WTC11 (cell line): ENCODE measurements around the gene SAPCD2. TPM values are rescaled to one million over a fixed set of nuclear protein-coding genes. Genes with fewer than 3 reads are reported as not detected.

Experiments used
- ATAC-seq: fragments of 200-7000 bp; cut with Tn5 transposase; 2 replicates; pipeline ENCODE4 v1.10.0; 2021; ENCODE audit warnings: mild to moderate bottlenecking, moderate library complexity
- CTCF ChIA-PET: fragments of 300-600 bp; sonication (Branson Sonifier 250); formaldehyde crosslinking; loops from one replicate; lab custom pipeline; 2021; ENCODE audit warnings: antibody characterized with exemption; lab: Charles Lee
- POLR2A ChIA-PET: fragments of 350-600 bp; sonication (Branson Sonifier 250); formaldehyde crosslinking; loops from one replicate; lab custom pipeline; 2021; ENCODE audit warnings: antibody characterized with exemption; lab: Charles Lee
- DNase-seq: peaks from one replicate; pipeline ENCODE4 v3.0.0; 2021; ENCODE audit warnings: low spot score
- H3K27ac Mint-ChIP-seq: 2 replicates; pipeline ENCODE4 v1.8.0; 2021; ENCODE audit warnings: mixed read lengths
- H3K27me3 Mint-ChIP-seq: 2 replicates; pipeline ENCODE4 v1.8.0; 2021; ENCODE audit warnings: low read depth, mild to moderate bottlenecking, moderate library complexity, mixed read lengths
- H3K36me3 Mint-ChIP-seq: 2 replicates; pipeline ENCODE4 v1.8.0; 2021; ENCODE audit warnings: mixed read lengths
- H3K4me1 Mint-ChIP-seq: 2 replicates; pipeline ENCODE4 v1.8.0; 2022; ENCODE audit warnings: mixed read lengths
- H3K4me3 Mint-ChIP-seq: 2 replicates; pipeline ENCODE4 v1.8.0; 2021; ENCODE audit warnings: mild to moderate bottlenecking, moderate library complexity, mixed read lengths
- H3K9me3 Mint-ChIP-seq: 2 replicates; pipeline ENCODE4 v1.8.0; 2021; ENCODE audit warnings: mixed read lengths
- CBFB ChIP-seq: sonication (generic); formaldehyde crosslinking; IDR thresholded peaks from 2 replicates; pipeline ENCODE4 v1.8.1; 2022; ENCODE audit warnings: mild to moderate bottlenecking, low read depth, missing genetic modification reagents
- FOXK1 ChIP-seq: sonication (generic); formaldehyde crosslinking; IDR thresholded peaks from 2 replicates; pipeline ENCODE4 v1.8.0; 2022; ENCODE audit warnings: mild to moderate bottlenecking, moderate library complexity, missing genetic modification reagents
- FOXP1 ChIP-seq: sonication (generic); formaldehyde crosslinking; IDR thresholded peaks from 2 replicates; pipeline ENCODE4 v1.8.0; 2022; ENCODE audit warnings: missing genetic modification reagents, mild to moderate bottlenecking, moderate library complexity, borderline replicate concordance
- GRHL2 ChIP-seq: fragments of 250-450 bp; sonication (Bioruptor Pico); IDR thresholded peaks from 2 replicates; pipeline ENCODE4 v1.8.0; 2022; ENCODE audit warnings: mild to moderate bottlenecking, moderate library complexity; ENCODE audit not compliant: insufficient replicate concordance, severe bottlenecking
- KAT7 ChIP-seq: sonication (generic); formaldehyde crosslinking; IDR thresholded peaks from 2 replicates; pipeline ENCODE4 v1.8.1; 2023; ENCODE audit warnings: missing genetic modification reagents, mild to moderate bottlenecking, borderline replicate concordance
- NFE2L1 ChIP-seq: sonication (generic); formaldehyde crosslinking; IDR thresholded peaks from 2 replicates; pipeline ENCODE4 v1.8.1; 2023; ENCODE audit warnings: missing genetic modification reagents
- NFYB ChIP-seq: sonication (generic); formaldehyde crosslinking; conservative IDR thresholded peaks from 2 replicates; pipeline ENCODE4 v1.8.0; 2022; ENCODE audit warnings: low read depth, missing genetic modification reagents
- RORB ChIP-seq: fragments of 250-450 bp; sonication (Bioruptor Pico); IDR thresholded peaks from 2 replicates; pipeline ENCODE4 v1.9.0; 2021; ENCODE audit warnings: mild to moderate bottlenecking
- SP1 ChIP-seq: sonication (generic); formaldehyde crosslinking; conservative IDR thresholded peaks from 2 replicates; pipeline ENCODE4 v1.8.1; 2022; ENCODE audit warnings: missing genetic modification reagents
- ZNF138 ChIP-seq: sonication (generic); formaldehyde crosslinking; conservative IDR thresholded peaks from 2 replicates; pipeline ENCODE4 v1.8.1; 2022; ENCODE audit warnings: mild to moderate bottlenecking, moderate library complexity, missing genetic modification reagents
- ZNF396 ChIP-seq: fragments of 250-450 bp; sonication (Bioruptor Pico); IDR thresholded peaks from 2 replicates; pipeline ENCODE4 v1.8.0; 2021; ENCODE audit warnings: mild to moderate bottlenecking, moderate library complexity, borderline replicate concordance
- total RNA-seq: library from RNA; stranded (reverse); gene quantifications from 3 replicates; pipeline ENCODE4 v1.2.3, GENCODE V29; 2021
- TF ChIP-seq, protein P1 (sequence below): sonication (generic); formaldehyde crosslinking; IDR thresholded peaks from 2 replicates; pipeline ENCODE4 v1.8.1; 2022; ENCODE audit warnings: low read depth, mild to moderate bottlenecking, moderate library complexity, missing genetic modification reagents, borderline replicate concordance
- TF ChIP-seq, protein P2 (sequence below): sonication (generic); formaldehyde crosslinking; IDR thresholded peaks from 2 replicates; pipeline ENCODE4 v1.8.1; 2022; ENCODE audit warnings: mild to moderate bottlenecking, missing genetic modification reagents, moderate library complexity, borderline replicate concordance
- TF ChIP-seq, protein P3 (sequence below): fragments of 200-600 bp; IDR thresholded peaks from 2 replicates; pipeline ENCODE4 v1.8.0; 2022; ENCODE audit warnings: antibody characterized with exemption
- TF ChIP-seq, protein P4 (sequence below): sonication (generic); formaldehyde crosslinking; IDR thresholded peaks from 2 replicates; pipeline ENCODE4 v1.8.0; 2022; ENCODE audit warnings: missing genetic modification reagents
- TF ChIP-seq, protein P5 (sequence below): fragments of 250-450 bp; sonication (Bioruptor Pico); IDR thresholded peaks from 2 replicates; pipeline ENCODE4 v1.9.0; 2021; ENCODE audit warnings: mild to moderate bottlenecking
- TF ChIP-seq, protein P6 (sequence below): sonication (generic); formaldehyde crosslinking; IDR thresholded peaks from 2 replicates; pipeline ENCODE4 v1.8.1; 2023; ENCODE audit warnings: mild to moderate bottlenecking, missing genetic modification reagents, moderate library complexity

Gene SAPCD2
- total RNA-seq, 1 experiment from 2014 or later, result 67.0 TPM

DNA sequence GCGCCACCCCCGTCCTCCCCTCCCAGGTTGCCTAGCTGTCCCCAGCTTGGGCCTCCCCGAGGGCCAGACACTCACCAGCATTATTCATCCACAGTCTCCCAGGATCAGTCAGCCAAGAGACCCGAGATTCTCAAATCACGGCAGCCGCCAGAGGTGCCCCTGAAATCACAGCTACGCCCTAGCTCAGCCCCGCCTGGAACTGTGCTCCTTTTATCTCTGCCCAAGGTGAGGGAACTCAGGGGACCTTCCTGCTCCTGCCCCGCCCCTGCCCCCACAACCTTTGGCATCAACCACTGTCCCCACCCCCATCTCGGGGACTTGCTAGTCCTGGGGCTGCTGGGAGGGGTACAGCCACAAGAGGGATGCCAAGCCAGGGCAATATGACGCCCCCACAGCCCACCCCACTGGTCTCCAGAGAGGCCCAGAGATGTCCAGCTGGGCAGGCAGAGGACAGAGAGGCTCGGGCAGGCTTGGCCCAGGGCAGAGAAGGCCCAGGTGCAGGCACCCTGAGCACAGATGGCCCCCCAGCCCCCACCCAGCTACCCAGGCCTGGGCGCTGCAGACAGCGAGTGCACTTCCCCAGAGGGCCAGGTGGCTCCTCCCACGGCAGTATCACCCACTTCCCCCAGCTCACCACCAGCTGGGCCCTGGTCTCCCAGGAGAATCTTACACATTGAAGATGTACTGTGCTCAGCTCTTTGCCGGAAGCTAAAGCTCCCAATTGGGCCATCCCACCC is 38.3 kb downstream of the SAPCD2 start, which contains the start of gene FUT7:
FUT7 (minus strand) TSS at position 185 of the 737 bp plus-strand sequence; CDS start at position 88, 97 bp downstream.
- Mint-ChIP-seq H3K27ac (no peak within 1 kb of the TSS), H3K4me1 (0 out of 2 replicates have a peak, but pooled peaks cover 2% of the 10 kb centered on the region), H3K27me3 (peaks cover 15% of the 10 kb centered on the region), H3K9me3 (no peaks in the 10 kb centered on the region), H3K4me3 (no peak within 1 kb of the TSS), H3K36me3 (no peaks in the 10 kb centered on the region)
- ChIA-PET CTCF (interaction anchor here (0.5 to 4.1 kb wide), 6 partner anchors 11 to 269 kb away, joined by 4 to 38 read pairs (median 6); partner anchors contain the start of gene NPDC1), POLR2A (interaction anchor here (0.6 to 0.7 kb wide), 2 partner anchors 9 to 39 kb away, joined by 3 read pairs; no protein-coding TSS in a partner anchor)
- no peak for TF ChIP-seq ZNF138 (CRISPR knock-in tag)
- no peak for TF ChIP-seq FOXK1
- TF ChIP-seq CBFB (CRISPR knock-in tag), result no peak
- TF ChIP-seq FOXP1 (CRISPR knock-in tag), result no peak
- TF ChIP-seq, protein P1, sequence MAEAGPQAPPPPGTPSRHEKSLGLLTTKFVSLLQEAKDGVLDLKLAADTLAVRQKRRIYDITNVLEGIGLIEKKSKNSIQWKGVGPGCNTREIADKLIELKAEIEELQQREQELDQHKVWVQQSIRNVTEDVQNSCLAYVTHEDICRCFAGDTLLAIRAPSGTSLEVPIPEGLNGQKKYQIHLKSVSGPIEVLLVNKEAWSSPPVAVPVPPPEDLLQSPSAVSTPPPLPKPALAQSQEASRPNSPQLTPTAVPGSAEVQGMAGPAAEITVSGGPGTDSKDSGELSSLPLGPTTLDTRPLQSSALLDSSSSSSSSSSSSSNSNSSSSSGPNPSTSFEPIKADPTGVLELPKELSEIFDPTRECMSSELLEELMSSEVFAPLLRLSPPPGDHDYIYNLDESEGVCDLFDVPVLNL, result no peak
- no peak for TF ChIP-seq NFYB
- no peak for TF ChIP-seq KAT7 (CRISPR knock-in tag)
- TF ChIP-seq, protein P2, sequence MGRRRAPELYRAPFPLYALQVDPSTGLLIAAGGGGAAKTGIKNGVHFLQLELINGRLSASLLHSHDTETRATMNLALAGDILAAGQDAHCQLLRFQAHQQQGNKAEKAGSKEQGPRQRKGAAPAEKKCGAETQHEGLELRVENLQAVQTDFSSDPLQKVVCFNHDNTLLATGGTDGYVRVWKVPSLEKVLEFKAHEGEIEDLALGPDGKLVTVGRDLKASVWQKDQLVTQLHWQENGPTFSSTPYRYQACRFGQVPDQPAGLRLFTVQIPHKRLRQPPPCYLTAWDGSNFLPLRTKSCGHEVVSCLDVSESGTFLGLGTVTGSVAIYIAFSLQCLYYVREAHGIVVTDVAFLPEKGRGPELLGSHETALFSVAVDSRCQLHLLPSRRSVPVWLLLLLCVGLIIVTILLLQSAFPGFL (CRISPR knock-in tag), result no peak
- TF ChIP-seq, protein P3, sequence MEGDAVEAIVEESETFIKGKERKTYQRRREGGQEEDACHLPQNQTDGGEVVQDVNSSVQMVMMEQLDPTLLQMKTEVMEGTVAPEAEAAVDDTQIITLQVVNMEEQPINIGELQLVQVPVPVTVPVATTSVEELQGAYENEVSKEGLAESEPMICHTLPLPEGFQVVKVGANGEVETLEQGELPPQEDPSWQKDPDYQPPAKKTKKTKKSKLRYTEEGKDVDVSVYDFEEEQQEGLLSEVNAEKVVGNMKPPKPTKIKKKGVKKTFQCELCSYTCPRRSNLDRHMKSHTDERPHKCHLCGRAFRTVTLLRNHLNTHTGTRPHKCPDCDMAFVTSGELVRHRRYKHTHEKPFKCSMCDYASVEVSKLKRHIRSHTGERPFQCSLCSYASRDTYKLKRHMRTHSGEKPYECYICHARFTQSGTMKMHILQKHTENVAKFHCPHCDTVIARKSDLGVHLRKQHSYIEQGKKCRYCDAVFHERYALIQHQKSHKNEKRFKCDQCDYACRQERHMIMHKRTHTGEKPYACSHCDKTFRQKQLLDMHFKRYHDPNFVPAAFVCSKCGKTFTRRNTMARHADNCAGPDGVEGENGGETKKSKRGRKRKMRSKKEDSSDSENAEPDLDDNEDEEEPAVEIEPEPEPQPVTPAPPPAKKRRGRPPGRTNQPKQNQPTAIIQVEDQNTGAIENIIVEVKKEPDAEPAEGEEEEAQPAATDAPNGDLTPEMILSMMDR, result no peak
- no peak for TF ChIP-seq NFE2L1 (CRISPR knock-in tag)
- TF ChIP-seq, protein P4, sequence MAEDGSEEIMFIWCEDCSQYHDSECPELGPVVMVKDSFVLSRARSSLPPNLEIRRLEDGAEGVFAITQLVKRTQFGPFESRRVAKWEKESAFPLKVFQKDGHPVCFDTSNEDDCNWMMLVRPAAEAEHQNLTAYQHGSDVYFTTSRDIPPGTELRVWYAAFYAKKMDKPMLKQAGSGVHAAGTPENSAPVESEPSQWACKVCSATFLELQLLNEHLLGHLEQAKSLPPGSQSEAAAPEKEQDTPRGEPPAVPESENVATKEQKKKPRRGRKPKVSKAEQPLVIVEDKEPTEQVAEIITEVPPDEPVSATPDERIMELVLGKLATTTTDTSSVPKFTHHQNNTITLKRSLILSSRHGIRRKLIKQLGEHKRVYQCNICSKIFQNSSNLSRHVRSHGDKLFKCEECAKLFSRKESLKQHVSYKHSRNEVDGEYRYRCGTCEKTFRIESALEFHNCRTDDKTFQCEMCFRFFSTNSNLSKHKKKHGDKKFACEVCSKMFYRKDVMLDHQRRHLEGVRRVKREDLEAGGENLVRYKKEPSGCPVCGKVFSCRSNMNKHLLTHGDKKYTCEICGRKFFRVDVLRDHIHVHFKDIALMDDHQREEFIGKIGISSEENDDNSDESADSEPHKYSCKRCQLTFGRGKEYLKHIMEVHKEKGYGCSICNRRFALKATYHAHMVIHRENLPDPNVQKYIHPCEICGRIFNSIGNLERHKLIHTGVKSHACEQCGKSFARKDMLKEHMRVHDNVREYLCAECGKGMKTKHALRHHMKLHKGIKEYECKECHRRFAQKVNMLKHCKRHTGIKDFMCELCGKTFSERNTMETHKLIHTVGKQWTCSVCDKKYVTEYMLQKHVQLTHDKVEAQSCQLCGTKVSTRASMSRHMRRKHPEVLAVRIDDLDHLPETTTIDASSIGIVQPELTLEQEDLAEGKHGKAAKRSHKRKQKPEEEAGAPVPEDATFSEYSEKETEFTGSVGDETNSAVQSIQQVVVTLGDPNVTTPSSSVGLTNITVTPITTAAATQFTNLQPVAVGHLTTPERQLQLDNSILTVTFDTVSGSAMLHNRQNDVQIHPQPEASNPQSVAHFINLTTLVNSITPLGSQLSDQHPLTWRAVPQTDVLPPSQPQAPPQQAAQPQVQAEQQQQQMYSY (CRISPR knock-in tag), result no peak
- TF ChIP-seq, protein P5, sequence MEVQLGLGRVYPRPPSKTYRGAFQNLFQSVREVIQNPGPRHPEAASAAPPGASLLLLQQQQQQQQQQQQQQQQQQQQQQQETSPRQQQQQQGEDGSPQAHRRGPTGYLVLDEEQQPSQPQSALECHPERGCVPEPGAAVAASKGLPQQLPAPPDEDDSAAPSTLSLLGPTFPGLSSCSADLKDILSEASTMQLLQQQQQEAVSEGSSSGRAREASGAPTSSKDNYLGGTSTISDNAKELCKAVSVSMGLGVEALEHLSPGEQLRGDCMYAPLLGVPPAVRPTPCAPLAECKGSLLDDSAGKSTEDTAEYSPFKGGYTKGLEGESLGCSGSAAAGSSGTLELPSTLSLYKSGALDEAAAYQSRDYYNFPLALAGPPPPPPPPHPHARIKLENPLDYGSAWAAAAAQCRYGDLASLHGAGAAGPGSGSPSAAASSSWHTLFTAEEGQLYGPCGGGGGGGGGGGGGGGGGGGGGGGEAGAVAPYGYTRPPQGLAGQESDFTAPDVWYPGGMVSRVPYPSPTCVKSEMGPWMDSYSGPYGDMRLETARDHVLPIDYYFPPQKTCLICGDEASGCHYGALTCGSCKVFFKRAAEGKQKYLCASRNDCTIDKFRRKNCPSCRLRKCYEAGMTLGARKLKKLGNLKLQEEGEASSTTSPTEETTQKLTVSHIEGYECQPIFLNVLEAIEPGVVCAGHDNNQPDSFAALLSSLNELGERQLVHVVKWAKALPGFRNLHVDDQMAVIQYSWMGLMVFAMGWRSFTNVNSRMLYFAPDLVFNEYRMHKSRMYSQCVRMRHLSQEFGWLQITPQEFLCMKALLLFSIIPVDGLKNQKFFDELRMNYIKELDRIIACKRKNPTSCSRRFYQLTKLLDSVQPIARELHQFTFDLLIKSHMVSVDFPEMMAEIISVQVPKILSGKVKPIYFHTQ (CRISPR knock-in tag), result no peak
- no peak for TF ChIP-seq SP1 (CRISPR knock-in tag)
- no peak for TF ChIP-seq GRHL2
- TF ChIP-seq ZNF396 (CRISPR knock-in tag), result no peak
- TF ChIP-seq, protein P6, sequence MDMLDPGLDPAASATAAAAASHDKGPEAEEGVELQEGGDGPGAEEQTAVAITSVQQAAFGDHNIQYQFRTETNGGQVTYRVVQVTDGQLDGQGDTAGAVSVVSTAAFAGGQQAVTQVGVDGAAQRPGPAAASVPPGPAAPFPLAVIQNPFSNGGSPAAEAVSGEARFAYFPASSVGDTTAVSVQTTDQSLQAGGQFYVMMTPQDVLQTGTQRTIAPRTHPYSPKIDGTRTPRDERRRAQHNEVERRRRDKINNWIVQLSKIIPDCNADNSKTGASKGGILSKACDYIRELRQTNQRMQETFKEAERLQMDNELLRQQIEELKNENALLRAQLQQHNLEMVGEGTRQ (CRISPR knock-in tag), result no peak
- no peak for TF ChIP-seq RORB (CRISPR knock-in tag)
- no peak for ATAC-seq
- DNase-seq, result no peak
